HL-60/S4 (cell line): ENCODE data around the gene PCDHB8.
"Not testable (repeated sequence)": the region's sequence is repeated elsewhere in the genome, so short reads cannot be mapped to it uniquely, and the experiment has no call there.

Experiments
- in situ Hi-C: fragments of 300-500 bp; cut with MboI; formaldehyde crosslinking; loops from 2 replicates; pipeline ENCODE4 v1.14.3; 2022; ENCODE audit warnings: low sequenced_read_pairs

The PCDHB8 gene

GRCh38 chr5:141223112-141223783, 45.7 kb downstream of the PCDHB8 start, which contains the start of gene PCDHB14:
Gene PCDHB14 (plus strand): TSS chr5:141223343. CDS start chr5:141223506, 163 bp downstream.
- in situ Hi-C loops: no loop called here

- in situ Hi-C loops: not testable (repeated sequence)
Observed at GRCh38 chr5:141224844-141225243, 47.3 kb downstream of the PCDHB8 start.

GRCh38 chr5:141225421-141225820, 47.8 kb downstream of the PCDHB8 start:
- in situ Hi-C loops: not testable (repeated sequence)
